Lower leg skin (tissue), 3 donors: Measurements from ENCODE around the gene ZPBP2.

Experiments used
- POLR2A ChIP-seq, 2 donors: fragments of 450-650 bp; IDR thresholded peaks; one replicate each; pipeline ENCODE4 v1.6.1; 2016 to 2017; ENCODE audit warnings: antibody characterized with exemption in 2 of 2, mild to moderate bottlenecking in 1 of 2, moderate library complexity in 1 of 2
- TF ChIP-seq, protein P1 (sequence below), 3 donors: fragments of 450-650 bp; IDR thresholded peaks; one replicate each; pipeline ENCODE4 v1.5.1; 2016; ENCODE audit warnings: antibody characterized with exemption in 3 of 3, mild to moderate bottlenecking in 3 of 3, moderate library complexity in 2 of 3

DNA sequence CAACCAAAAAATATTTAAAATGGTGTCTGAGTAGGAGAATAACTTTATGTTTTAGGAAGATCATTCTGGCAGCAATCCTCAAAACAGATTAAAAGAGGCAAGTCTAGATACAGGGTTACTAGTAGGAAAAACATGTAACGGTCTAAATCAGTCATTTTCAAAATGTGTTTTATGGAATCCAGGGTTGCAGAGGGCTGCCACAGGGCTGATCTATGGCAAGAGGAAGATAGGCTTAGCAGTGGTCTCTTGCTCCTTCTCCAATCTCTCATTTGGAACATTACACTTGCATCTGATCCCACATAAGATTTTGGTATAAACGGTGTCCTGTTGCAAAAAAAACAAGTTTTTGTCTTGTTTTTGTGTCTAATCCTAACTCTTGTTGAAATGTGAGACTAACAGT is 13.1 kb upstream of the ZPBP2 start:
- TF ChIP-seq, protein P1, sequence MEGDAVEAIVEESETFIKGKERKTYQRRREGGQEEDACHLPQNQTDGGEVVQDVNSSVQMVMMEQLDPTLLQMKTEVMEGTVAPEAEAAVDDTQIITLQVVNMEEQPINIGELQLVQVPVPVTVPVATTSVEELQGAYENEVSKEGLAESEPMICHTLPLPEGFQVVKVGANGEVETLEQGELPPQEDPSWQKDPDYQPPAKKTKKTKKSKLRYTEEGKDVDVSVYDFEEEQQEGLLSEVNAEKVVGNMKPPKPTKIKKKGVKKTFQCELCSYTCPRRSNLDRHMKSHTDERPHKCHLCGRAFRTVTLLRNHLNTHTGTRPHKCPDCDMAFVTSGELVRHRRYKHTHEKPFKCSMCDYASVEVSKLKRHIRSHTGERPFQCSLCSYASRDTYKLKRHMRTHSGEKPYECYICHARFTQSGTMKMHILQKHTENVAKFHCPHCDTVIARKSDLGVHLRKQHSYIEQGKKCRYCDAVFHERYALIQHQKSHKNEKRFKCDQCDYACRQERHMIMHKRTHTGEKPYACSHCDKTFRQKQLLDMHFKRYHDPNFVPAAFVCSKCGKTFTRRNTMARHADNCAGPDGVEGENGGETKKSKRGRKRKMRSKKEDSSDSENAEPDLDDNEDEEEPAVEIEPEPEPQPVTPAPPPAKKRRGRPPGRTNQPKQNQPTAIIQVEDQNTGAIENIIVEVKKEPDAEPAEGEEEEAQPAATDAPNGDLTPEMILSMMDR (IDR thresholded peaks at IDR 0.05), result no peak
- no peak for TF ChIP-seq POLR2A (IDR thresholded peaks at IDR 0.05)
